Measurements from ENCODE around the gene SEMG2. TPM values are rescaled to one million over a fixed set of nuclear protein-coding genes. Genes with fewer than 3 reads are reported as not detected.

SEMG2 gene
- total and polyA plus RNA-seq, 9 of the 15 experiments (the other 6 are each of a cell fraction or from before 2014, with no cell fraction given): not detected

DNA sequence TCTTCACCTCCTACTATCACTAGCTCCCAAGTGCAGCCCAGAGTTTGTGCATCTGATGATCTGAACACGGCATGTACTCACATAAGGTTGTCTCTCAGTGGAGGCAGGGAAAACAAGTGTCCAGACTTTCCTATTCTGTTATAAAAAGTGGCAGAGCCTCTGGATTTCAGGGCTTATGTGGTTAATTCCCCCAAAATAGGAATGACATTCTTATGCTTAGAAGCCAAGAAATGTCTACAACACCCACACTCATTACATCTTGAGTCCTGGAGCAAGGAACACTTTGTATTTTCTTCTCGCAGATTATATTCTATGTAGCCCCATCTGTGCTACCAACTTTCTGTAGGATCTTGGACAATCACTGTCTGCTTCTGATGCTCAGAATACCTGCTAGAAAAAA lies 27.8 kb upstream of the SEMG2 start:
- Histone ChIP-seq H3K27me3 (ENCODE audit: control insufficient read depth in 2 of 2, insufficient read depth in 2 of 2, low read length in 2 of 2) (peaks cover 0 to 2% of the 10 kb centered on the region in 2 experiments; a peak in 2 of 5 replicates), H3K9ac (ENCODE audit: insufficient read depth in 1 of 2, low read depth in 2 of 2, low read length in 2 of 2) (no peak overlapping the region), H3K4me3 (no peak overlapping the region), H3K27ac (ENCODE audit: extremely low read depth, low read depth, low read length) (no peak overlapping the region), H3K9me3 (replicated peaks; ENCODE audit: control insufficient read depth, insufficient read depth, low read depth, low read length) (no peaks in the 10 kb centered on the region), H3K9me1 (ENCODE audit: control insufficient read depth, insufficient read depth, low read length) (no peaks in the 10 kb centered on the region), H3K79me2 (ENCODE audit: control insufficient read depth, insufficient read depth, low read length) (no peaks in the 10 kb centered on the region), H3K36me3 (ENCODE audit: control insufficient read depth, insufficient read depth, low read length) (no peaks in the 10 kb centered on the region), H3K4me1 (replicated peaks in 1 of 2; ENCODE audit: control insufficient read depth in 2 of 2, insufficient read depth in 2 of 2, low read length in 2 of 2) (no peaks in the 10 kb centered on the region), H3K4me2 (ENCODE audit: insufficient read depth, low read length) (no peak overlapping the region), H4K20me1 (replicated peaks; ENCODE audit: control insufficient read depth, insufficient read depth, low read length) (no peaks in the 10 kb centered on the region), H2AFZ (ENCODE audit: low read depth, low read length) (no peak overlapping the region)
- 3% methylated on average over 2 of the region's 2 CpGs for WGBS (ENCODE audit: insufficient coverage, low coverage, missing lambda C conversion rate)
- no peak for TF ChIP-seq TCF3 (CRISPR knock-in tag; IDR thresholded peaks at IDR 0.05)
- TF ChIP-seq, protein P1, sequence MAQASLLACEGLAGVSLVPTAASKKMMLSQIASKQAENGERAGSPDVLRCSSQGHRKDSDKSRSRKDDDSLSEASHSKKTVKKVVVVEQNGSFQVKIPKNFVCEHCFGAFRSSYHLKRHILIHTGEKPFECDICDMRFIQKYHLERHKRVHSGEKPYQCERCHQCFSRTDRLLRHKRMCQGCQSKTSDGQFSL (CRISPR knock-in tag; IDR thresholded peaks at IDR 0.05): no peak
- TF ChIP-seq, protein P1 (tag; IDR thresholded peaks at IDR 0.05): no peak
- TF ChIP-seq IRF2 (CRISPR knock-in tag; IDR thresholded peaks at IDR 0.05): no peak
- TF ChIP-seq, protein P2, sequence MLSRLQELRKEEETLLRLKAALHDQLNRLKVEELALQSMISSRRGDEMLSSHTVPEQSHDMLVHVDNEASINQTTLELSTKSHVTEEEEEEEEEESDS (CRISPR knock-in tag; IDR thresholded peaks at IDR 0.05): no peak
- TF ChIP-seq TARDBP (IDR thresholded peaks at IDR 0.05): no peak
- TF ChIP-seq, protein P3, sequence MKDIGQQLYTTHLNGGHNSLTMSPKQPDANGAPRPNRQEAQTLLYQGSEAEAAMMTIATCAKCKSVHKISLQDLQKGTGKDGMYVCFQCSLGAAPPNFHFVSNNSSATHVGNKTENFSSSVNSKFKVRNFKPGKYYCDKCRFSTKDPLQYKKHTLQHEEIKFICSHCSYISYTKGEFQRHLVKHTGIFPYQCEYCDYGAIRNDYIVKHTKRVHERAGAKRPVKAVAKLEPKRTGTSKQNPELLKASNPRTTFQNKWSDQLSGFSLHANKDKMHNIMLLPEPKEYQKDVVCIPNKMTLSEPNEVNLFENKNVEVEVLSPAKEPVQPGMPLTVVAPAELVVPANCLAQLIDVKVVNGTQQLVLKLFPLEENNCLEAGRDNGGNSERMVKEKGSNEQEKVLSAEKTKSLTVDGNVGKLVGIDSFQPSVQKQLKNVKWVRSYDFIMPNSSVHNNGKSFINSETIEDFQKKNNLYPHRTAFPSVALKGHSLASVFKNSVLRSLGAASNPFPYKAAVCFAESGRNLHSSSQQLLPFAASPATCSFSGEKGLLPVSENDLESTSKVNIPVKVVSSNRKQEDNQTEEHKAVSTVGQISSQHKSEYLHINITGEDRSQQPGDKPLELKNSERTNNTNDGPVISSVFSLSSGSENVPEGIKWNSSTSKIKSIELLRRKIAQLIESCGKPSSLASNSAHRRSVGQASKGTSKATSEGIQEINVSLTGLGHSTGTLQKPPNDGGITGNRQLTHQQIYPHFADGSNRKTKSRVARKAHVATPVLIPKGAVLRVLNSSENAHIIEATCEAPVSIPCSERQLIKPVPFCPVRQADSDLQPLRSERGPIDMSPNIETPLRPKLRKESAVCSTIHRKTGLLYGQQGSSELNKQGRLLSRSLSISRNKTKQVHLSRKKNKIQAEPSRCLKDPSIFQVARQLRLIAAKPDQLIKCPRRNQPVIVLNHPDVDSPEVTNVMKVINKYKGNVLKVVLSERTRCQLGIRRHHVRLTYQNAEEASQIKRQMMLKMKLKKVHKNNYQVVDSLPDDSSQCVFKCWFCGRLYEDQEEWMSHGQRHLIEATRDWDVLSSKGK (CRISPR knock-in tag; IDR thresholded peaks at IDR 0.05): no peak
- TF ChIP-seq PCBP2 (IDR thresholded peaks at IDR 0.05; ENCODE audit: low read depth, low read length, poor library complexity, severe bottlenecking): no peak
- TF ChIP-seq TCF7L2 (IDR thresholded peaks at IDR 0.05; ENCODE audit: low read depth, low read length): no peak
- no peak for TF ChIP-seq NR2F6 (CRISPR knock-in tag; IDR thresholded peaks at IDR 0.05)
- TF ChIP-seq C11orf30 (IDR thresholded peaks at IDR 0.05; ENCODE audit: low read depth): no peak
- TF ChIP-seq BRD4 (IDR thresholded peaks at IDR 0.05): no peak
- no peak for TF ChIP-seq FOXJ3 (CRISPR knock-in tag; IDR thresholded peaks at IDR 0.05)
- intact Hi-C loops (cut with micrococcal nuclease) (no loop called here), in situ Hi-C loops (cut with MboI) (no loop called here)
- no peak for DNase-seq (ENCODE audit: extremely low read depth in 1 of 4, low spot score in 3 of 4)
- no TSS peak for BruUV-seq (replicated peaks)
- ChIA-PET CTCF (ENCODE audit: low intra/inter-chr PET ratio) (no interaction called here), POLR2A (no interaction called here)
- no peak for FAIRE-seq
- no peak for ATAC-seq
